Measurements from ENCODE around the gene SH3GLB1. TPM values are rescaled to one million over a fixed set of nuclear protein-coding genes. Genes with fewer than 3 reads are reported as not detected.

SH3GLB1 gene
- total and polyA plus RNA-seq, 9 of the 15 experiments (the other 6 are each of a cell fraction or from before 2014, with no cell fraction given), result 8.6 to 34.2 (median 24.2) TPM

GRCh38 chr1:86666368-86666767 is 38.0 kb upstream of the SH3GLB1 start:
- POLR2A ChIA-PET, result interaction anchor here (0.6 to 1.0 kb wide), 2 partner anchors 10 to 26 kb away, joined by 3 to 4 read pairs; no protein-coding TSS in a partner anchor
- no TSS peak for BruUV-seq (replicated peaks)
- Histone ChIP-seq H3K9ac (ENCODE audit: insufficient read depth in 1 of 2, low read depth in 2 of 2, low read length in 2 of 2) (no peak overlapping the region), H3K27ac (ENCODE audit: extremely low read depth, low read depth, low read length) (no peak overlapping the region), H2AFZ (ENCODE audit: low read depth, low read length) (no peak overlapping the region), H3K4me2 (ENCODE audit: insufficient read depth, low read length) (no peak overlapping the region), H3K9me1 (ENCODE audit: control insufficient read depth, insufficient read depth, low read length) (no peaks in the 10 kb centered on the region), H3K4me1 (replicated peaks in 1 of 2; ENCODE audit: control insufficient read depth in 2 of 2, insufficient read depth in 2 of 2, low read length in 2 of 2) (no peaks in the 10 kb centered on the region), H4K20me1 (replicated peaks; ENCODE audit: control insufficient read depth, insufficient read depth, low read length) (no peaks in the 10 kb centered on the region), H3K79me2 (ENCODE audit: control insufficient read depth, insufficient read depth, low read length) (no peaks in the 10 kb centered on the region), H3K9me3 (replicated peaks; ENCODE audit: control insufficient read depth, insufficient read depth, low read depth, low read length) (no peaks in the 10 kb centered on the region), H3K36me3 (ENCODE audit: control insufficient read depth, insufficient read depth, low read length) (no peaks in the 10 kb centered on the region), H3K27me3 (ENCODE audit: control insufficient read depth in 2 of 2, insufficient read depth in 2 of 2, low read length in 2 of 2) (no peaks in the 10 kb centered on the region), H3K4me3 (no peak overlapping the region)
- no peak for DNase-seq (ENCODE audit: extremely low read depth in 1 of 4, low spot score in 3 of 4)
- CTCF ChIA-PET (ENCODE audit: low intra/inter-chr PET ratio), result no interaction called here
- in situ Hi-C loops (cut with MboI), result no loop called here
- 0% methylated on average over 4 of the region's 4 CpGs for WGBS (ENCODE audit: insufficient coverage, low coverage, missing lambda C conversion rate)
- intact Hi-C loops (cut with micrococcal nuclease), result no loop called here
- FAIRE-seq, result no peak
- TF ChIP-seq ZBTB8A (IDR thresholded peaks at IDR 0.05; ENCODE audit: partially characterized antibody) (no peak), NR2C2 (CRISPR knock-in tag; IDR thresholded peaks at IDR 0.05) (no peak), NR2C2 (tag; IDR thresholded peaks at IDR 0.05) (0 out of 2 replicates have a peak, but pooled peaks have one; percentile 0), POLR2H (tag; IDR thresholded peaks at IDR 0.05; ENCODE audit: low read depth) (no peak)
- ATAC-seq, result no peak

GRCh38 chr1:86687595-86687994 is 16.8 kb upstream of the SH3GLB1 start:
- ATAC-seq, result no peak
- Histone ChIP-seq H3K9ac (ENCODE audit: insufficient read depth in 1 of 2, low read depth in 2 of 2, low read length in 2 of 2) (no peak overlapping the region), H3K27me3 (ENCODE audit: control insufficient read depth in 2 of 2, insufficient read depth in 2 of 2, low read length in 2 of 2) (peaks cover 0 to 2% of the 10 kb centered on the region in 2 experiments; a peak in 2 of 5 replicates), H3K36me3 (ENCODE audit: control insufficient read depth, insufficient read depth, low read length) (no peaks in the 10 kb centered on the region), H3K4me2 (ENCODE audit: insufficient read depth, low read length) (no peak overlapping the region), H3K79me2 (ENCODE audit: control insufficient read depth, insufficient read depth, low read length) (no peaks in the 10 kb centered on the region), H4K20me1 (replicated peaks; ENCODE audit: control insufficient read depth, insufficient read depth, low read length) (no peaks in the 10 kb centered on the region), H3K9me3 (replicated peaks; ENCODE audit: control insufficient read depth, insufficient read depth, low read depth, low read length) (no peaks in the 10 kb centered on the region), H3K9me1 (ENCODE audit: control insufficient read depth, insufficient read depth, low read length) (no peaks in the 10 kb centered on the region), H2AFZ (ENCODE audit: low read depth, low read length) (no peak overlapping the region), H3K4me3 (no peak overlapping the region), H3K27ac (ENCODE audit: extremely low read depth, low read depth, low read length) (no peak overlapping the region), H3K4me1 (replicated peaks in 1 of 2; ENCODE audit: control insufficient read depth in 2 of 2, insufficient read depth in 2 of 2, low read length in 2 of 2) (no peaks in the 10 kb centered on the region)
- CTCF ChIA-PET (ENCODE audit: low intra/inter-chr PET ratio), result no interaction called here
- POLR2A ChIA-PET, result interaction anchor here (1.2 kb wide), 1 partner anchor 16 kb away, joined by 3 read pairs; the partner anchor contains the start of gene SH3GLB1
- in situ Hi-C loops (cut with MboI), result no loop called here
- no peak for FAIRE-seq
- DNase-seq (ENCODE audit: extremely low read depth in 1 of 4, low spot score in 3 of 4), result no peak
- 5% methylated on average over 1 of the region's 1 CpG for WGBS (ENCODE audit: insufficient coverage, low coverage, missing lambda C conversion rate)
- intact Hi-C loops (cut with micrococcal nuclease), result loop anchor here (10.0 kb wide), 1 partner anchor 303 kb away; no protein-coding TSS in a partner anchor
- no TSS peak for BruUV-seq (replicated peaks)
- peak; percentile 19 to 44; a peak in 2 of 4 replicates for TF ChIP-seq RAD21 (CRISPR knock-in tag; conservative IDR thresholded peaks at IDR 0.05 in 1 of 2, IDR thresholded peaks at IDR 0.05 in 1 of 2)
- TF ChIP-seq, protein P1, sequence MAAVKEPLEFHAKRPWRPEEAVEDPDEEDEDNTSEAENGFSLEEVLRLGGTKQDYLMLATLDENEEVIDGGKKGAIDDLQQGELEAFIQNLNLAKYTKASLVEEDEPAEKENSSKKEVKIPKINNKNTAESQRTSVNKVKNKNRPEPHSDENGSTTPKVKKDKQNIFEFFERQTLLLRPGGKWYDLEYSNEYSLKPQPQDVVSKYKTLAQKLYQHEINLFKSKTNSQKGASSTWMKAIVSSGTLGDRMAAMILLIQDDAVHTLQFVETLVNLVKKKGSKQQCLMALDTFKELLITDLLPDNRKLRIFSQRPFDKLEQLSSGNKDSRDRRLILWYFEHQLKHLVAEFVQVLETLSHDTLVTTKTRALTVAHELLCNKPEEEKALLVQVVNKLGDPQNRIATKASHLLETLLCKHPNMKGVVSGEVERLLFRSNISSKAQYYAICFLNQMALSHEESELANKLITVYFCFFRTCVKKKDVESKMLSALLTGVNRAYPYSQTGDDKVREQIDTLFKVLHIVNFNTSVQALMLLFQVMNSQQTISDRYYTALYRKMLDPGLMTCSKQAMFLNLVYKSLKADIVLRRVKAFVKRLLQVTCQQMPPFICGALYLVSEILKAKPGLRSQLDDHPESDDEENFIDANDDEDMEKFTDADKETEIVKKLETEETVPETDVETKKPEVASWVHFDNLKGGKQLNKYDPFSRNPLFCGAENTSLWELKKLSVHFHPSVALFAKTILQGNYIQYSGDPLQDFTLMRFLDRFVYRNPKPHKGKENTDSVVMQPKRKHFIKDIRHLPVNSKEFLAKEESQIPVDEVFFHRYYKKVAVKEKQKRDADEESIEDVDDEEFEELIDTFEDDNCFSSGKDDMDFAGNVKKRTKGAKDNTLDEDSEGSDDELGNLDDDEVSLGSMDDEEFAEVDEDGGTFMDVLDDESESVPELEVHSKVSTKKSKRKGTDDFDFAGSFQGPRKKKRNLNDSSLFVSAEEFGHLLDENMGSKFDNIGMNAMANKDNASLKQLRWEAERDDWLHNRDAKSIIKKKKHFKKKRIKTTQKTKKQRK (IDR thresholded peaks at IDR 0.05; ENCODE audit: borderline replicate concordance, low read depth, low read length), result no peak
- TF ChIP-seq RBM22 (IDR thresholded peaks at IDR 0.05; ENCODE audit: low read depth, low read length, poor library complexity, severe bottlenecking), result no peak
- TF ChIP-seq ZNF398 (CRISPR knock-in tag; IDR thresholded peaks at IDR 0.05), result no peak
- TF ChIP-seq ZNF3 (CRISPR knock-in tag; IDR thresholded peaks at IDR 0.05), result no peak
- no peak for TF ChIP-seq CBX2 (IDR thresholded peaks at IDR 0.05; ENCODE audit: insufficient read depth, low read length, poor library complexity, severe bottlenecking)

All from K562 (cell line).